ENCODE results near the gene PPP6R2. TPM values are rescaled to one million over a fixed set of nuclear protein-coding genes. Genes with fewer than 3 reads are reported as not detected.

The PPP6R2 gene
- total RNA-seq, 2 donors from 2014 or later: 58.7 to 81.2 TPM

GRCh38 chr22:50308986-50309600 is 34.0 kb upstream of the PPP6R2 start:
- Mint-ChIP-seq H3K27me3 (ENCODE audit: insufficient read depth) (peaks cover 2% of the 10 kb centered on the region), H3K4me1 (peaks cover 13% of the 10 kb centered on the region), H3K9me3 (no peaks in the 10 kb centered on the region), H3K27ac (peak overlapping the region; percentile 56), H3K4me3 (peak overlapping the region; percentile 67), H3K36me3 (ENCODE audit: low read depth) (no peaks in the 10 kb centered on the region)
- H3K9me3 ChIP-seq (ENCODE audit: control insufficient read depth, low read length): no peaks in the 10 kb centered on the region
- peak overlapping the region; percentile 62 for H3K27ac ChIP-seq (ENCODE audit: low read depth, low read length)
- WGBS, 2 experiments (ENCODE audit: insufficient coverage in 1 of 2, insufficient read length in 1 of 2): 84% methylated on average over 9 of the region's 9 CpGs; no CpG with 5 or more reads in 1 of the 2 experiments
- H3K4me3 ChIP-seq (ENCODE audit: low read length): no peak overlapping the region
- no peaks in the 10 kb centered on the region for H3K36me3 ChIP-seq (ENCODE audit: control insufficient read depth, insufficient read depth, low read length)
- H3K9ac ChIP-seq (ENCODE audit: extremely low read depth, low read length, poor library complexity, severe bottlenecking): no peak overlapping the region
- no peak for TF ChIP-seq CTCF (conservative IDR thresholded peaks at IDR 0.05)
- DNase-seq: no peak
- no peaks in the 10 kb centered on the region for H3K27me3 ChIP-seq (ENCODE audit: control insufficient read depth, insufficient read depth, low read length, poor library complexity, severe bottlenecking)
- H3K4me1 ChIP-seq (ENCODE audit: control insufficient read depth, insufficient read depth, low read length): peaks cover 3% of the 10 kb centered on the region

- no peaks in the 10 kb centered on the region for H3K9me3 ChIP-seq (ENCODE audit: control insufficient read depth, low read length)
- Mint-ChIP-seq H3K36me3 (ENCODE audit: low read depth) (no peaks in the 10 kb centered on the region), H3K4me1 (peaks cover 14% of the 10 kb centered on the region), H3K9me3 (no peaks in the 10 kb centered on the region), H3K27ac (no peak overlapping the region), H3K4me3 (no peak overlapping the region), H3K27me3 (ENCODE audit: insufficient read depth) (peaks cover 2% of the 10 kb centered on the region)
- H3K4me1 ChIP-seq (ENCODE audit: control insufficient read depth, insufficient read depth, low read length): peaks cover 3% of the 10 kb centered on the region
- H3K27me3 ChIP-seq (ENCODE audit: control insufficient read depth, insufficient read depth, low read length, poor library complexity, severe bottlenecking): no peaks in the 10 kb centered on the region
- WGBS, 2 experiments (ENCODE audit: insufficient coverage in 1 of 2, insufficient read length in 1 of 2): 73 to 80% methylated on average over 6 to 7 of the region's 7 CpGs
- H3K9ac ChIP-seq (ENCODE audit: extremely low read depth, low read length, poor library complexity, severe bottlenecking): no peak overlapping the region
- H3K27ac ChIP-seq (ENCODE audit: low read depth, low read length): no peak overlapping the region
- H3K36me3 ChIP-seq (ENCODE audit: control insufficient read depth, insufficient read depth, low read length): no peaks in the 10 kb centered on the region
- H3K4me3 ChIP-seq (ENCODE audit: low read length): no peak overlapping the region
- no peak for DNase-seq
- no peak for TF ChIP-seq CTCF (conservative IDR thresholded peaks at IDR 0.05)
Measured at GRCh38 chr22:50309601-50309991, 33.5 kb upstream of the PPP6R2 start.

- no peaks in the 10 kb centered on the region for H3K36me3 Mint-ChIP-seq (ENCODE audit: low read depth)
- no peaks in the 10 kb centered on the region for H3K9me3 ChIP-seq (ENCODE audit: control insufficient read depth, low read length)
- no peak overlapping the region for H3K27ac Mint-ChIP-seq
- H3K9me3 Mint-ChIP-seq: no peaks in the 10 kb centered on the region
- no peak for DNase-seq
- WGBS, 2 experiments (ENCODE audit: insufficient coverage in 1 of 2, insufficient read length in 1 of 2): 85 to 89% methylated on average over 9 to 17 of the region's 21 CpGs
- H3K4me1 Mint-ChIP-seq: peaks cover 14% of the 10 kb centered on the region
- H3K4me1 ChIP-seq (ENCODE audit: control insufficient read depth, insufficient read depth, low read length): no peaks in the 10 kb centered on the region
- H3K9ac ChIP-seq (ENCODE audit: extremely low read depth, low read length, poor library complexity, severe bottlenecking): no peak overlapping the region
- peaks cover 2% of the 10 kb centered on the region for H3K27me3 Mint-ChIP-seq (ENCODE audit: insufficient read depth)
- no peak overlapping the region for H3K27ac ChIP-seq (ENCODE audit: low read depth, low read length)
- no peaks in the 10 kb centered on the region for H3K27me3 ChIP-seq (ENCODE audit: control insufficient read depth, insufficient read depth, low read length, poor library complexity, severe bottlenecking)
- H3K4me3 ChIP-seq (ENCODE audit: low read length): no peak overlapping the region
- H3K4me3 Mint-ChIP-seq: no peak overlapping the region
- no peaks in the 10 kb centered on the region for H3K36me3 ChIP-seq (ENCODE audit: control insufficient read depth, insufficient read depth, low read length)
- TF ChIP-seq CTCF (conservative IDR thresholded peaks at IDR 0.05): no peak
Measured at GRCh38 chr22:50310031-50310722, 33.0 kb upstream of the PPP6R2 start.

Measured in endodermal cell (in vitro differentiated cells).